Hematopoietic multipotent progenitor cell treated with erythropoietin and hydrocortisone succinate and interleukin-3 and kit ligand, for 17 days (in vitro differentiated cells): ENCODE results near the gene CHRNB4.
A peak's percentile ranks its signal among the peaks of the same experiment; 100 is the strongest.

Experiments used
- DNase-seq: peaks from one replicate; pipeline ENCODE4 v3.0.0-alpha.2; 2015; ENCODE audit warnings: low spot score

Gene CHRNB4

GRCh38 chr15:78630886-78631633 lies 9.9 kb downstream of the CHRNB4 start:
- no peak for DNase-seq

- DNase-seq, result no peak
These were observed 11.3 kb downstream of the CHRNB4 start for GRCh38 chr15:78629716-78630065.

- DNase-seq, result no peak
These were observed 11.8 kb downstream of the CHRNB4 start for GRCh38 chr15:78629031-78629715.

- no peak for DNase-seq
These were observed 12.8 kb downstream of the CHRNB4 start for GRCh38 chr15:78628227-78628626.

GRCh38 chr15:78627348-78627747 lies 13.7 kb downstream of the CHRNB4 start:
- DNase-seq, result no peak

- no peak for DNase-seq
These were observed 14.5 kb downstream of the CHRNB4 start for GRCh38 chr15:78626381-78626995.

- DNase-seq, result no peak
These were observed 15.3 kb downstream of the CHRNB4 start for GRCh38 chr15:78625606-78626280.

- no peak for DNase-seq
These were observed 16.1 kb downstream of the CHRNB4 start for GRCh38 chr15:78624651-78625590.

- DNase-seq, result no peak
These were observed 17.1 kb downstream of the CHRNB4 start for GRCh38 chr15:78623786-78624497.

GRCh38 chr15:78621810-78622402 lies 19.1 kb downstream of the CHRNB4 start:
- DNase-seq, result no peak

GRCh38 chr15:78620527-78621421 lies 20.2 kb downstream of the CHRNB4 start, which contains the start of gene CHRNA3:
CHRNA3 (minus strand) TSS chr15:78620996; CDS start chr15:78620794, 202 bp downstream.
- no peak for DNase-seq

GRCh38 chr15:78620021-78620526 lies 20.9 kb downstream of the CHRNB4 start:
- DNase-seq, result no peak

- no peak for DNase-seq
These were observed 21.7 kb downstream of the CHRNB4 start for GRCh38 chr15:78619022-78619950.

- DNase-seq, result peak; percentile 85
These were observed 22.5 kb downstream of the CHRNB4 start for GRCh38 chr15:78618490-78618934.

- no peak for DNase-seq
These were observed 22.9 kb downstream of the CHRNB4 start for GRCh38 chr15:78618064-78618463.

GRCh38 chr15:78617516-78617915 lies 23.5 kb downstream of the CHRNB4 start:
- no peak for DNase-seq

GRCh38 chr15:78617076-78617475 lies 23.9 kb downstream of the CHRNB4 start:
- no peak for DNase-seq

GRCh38 chr15:78616506-78616905 lies 24.5 kb downstream of the CHRNB4 start:
- no peak for DNase-seq
